ENCODE measurements around the gene SLITRK3.

Gene SLITRK3, protein sequence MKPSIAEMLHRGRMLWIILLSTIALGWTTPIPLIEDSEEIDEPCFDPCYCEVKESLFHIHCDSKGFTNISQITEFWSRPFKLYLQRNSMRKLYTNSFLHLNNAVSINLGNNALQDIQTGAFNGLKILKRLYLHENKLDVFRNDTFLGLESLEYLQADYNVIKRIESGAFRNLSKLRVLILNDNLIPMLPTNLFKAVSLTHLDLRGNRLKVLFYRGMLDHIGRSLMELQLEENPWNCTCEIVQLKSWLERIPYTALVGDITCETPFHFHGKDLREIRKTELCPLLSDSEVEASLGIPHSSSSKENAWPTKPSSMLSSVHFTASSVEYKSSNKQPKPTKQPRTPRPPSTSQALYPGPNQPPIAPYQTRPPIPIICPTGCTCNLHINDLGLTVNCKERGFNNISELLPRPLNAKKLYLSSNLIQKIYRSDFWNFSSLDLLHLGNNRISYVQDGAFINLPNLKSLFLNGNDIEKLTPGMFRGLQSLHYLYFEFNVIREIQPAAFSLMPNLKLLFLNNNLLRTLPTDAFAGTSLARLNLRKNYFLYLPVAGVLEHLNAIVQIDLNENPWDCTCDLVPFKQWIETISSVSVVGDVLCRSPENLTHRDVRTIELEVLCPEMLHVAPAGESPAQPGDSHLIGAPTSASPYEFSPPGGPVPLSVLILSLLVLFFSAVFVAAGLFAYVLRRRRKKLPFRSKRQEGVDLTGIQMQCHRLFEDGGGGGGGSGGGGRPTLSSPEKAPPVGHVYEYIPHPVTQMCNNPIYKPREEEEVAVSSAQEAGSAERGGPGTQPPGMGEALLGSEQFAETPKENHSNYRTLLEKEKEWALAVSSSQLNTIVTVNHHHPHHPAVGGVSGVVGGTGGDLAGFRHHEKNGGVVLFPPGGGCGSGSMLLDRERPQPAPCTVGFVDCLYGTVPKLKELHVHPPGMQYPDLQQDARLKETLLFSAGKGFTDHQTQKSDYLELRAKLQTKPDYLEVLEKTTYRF

DNA sequence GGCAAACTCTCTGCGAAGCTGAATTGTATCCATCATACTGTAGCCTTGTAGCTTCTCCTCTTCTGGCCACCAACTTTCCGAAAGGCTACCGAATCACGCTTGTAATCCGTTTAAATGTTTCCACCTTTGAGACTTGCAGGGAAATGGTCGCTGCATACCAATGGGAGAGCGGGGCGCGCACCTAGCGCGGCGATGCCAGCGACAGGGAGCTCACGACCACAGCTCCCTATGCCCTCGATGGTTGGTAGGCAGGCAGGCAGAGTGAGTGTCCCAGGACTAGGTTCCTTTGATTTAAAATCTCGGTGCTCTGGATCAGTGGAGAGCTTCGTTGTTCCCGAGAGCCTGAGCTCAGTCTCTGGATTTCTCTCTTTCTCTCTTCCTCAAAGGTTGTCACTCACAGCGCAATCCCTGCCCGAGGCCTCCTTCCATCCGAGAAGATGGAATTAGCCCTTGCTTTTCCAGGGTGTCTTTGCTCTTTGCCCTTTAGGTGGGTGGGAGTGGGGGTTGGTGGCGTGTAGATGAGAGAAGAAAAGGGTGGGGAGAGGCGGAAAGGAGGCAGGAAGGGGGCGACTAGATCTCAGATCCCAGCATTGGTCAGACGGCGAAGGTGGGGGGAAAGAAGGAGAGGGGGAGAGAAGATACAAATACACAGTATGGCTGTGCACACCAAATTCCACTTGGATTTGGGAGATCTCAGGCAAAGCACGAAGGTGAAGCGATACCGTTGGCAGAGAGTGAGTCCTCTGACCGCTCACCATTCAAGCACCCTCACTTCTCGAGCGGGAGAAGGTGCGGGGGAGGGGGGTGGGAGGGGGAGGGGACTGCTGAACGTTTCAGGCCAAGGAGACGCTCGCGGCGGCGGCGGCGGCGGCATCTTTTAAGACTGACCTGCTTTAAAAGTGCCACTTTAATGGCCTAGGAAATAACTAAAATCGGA is at the start of gene SLITRK3:
Gene SLITRK3 (minus strand): TSS at position 745 of the 937 bp plus-strand sequence. CDS start 5,554 bp downstream, outside the sequence.
- DNase-seq: no peak

DNA sequence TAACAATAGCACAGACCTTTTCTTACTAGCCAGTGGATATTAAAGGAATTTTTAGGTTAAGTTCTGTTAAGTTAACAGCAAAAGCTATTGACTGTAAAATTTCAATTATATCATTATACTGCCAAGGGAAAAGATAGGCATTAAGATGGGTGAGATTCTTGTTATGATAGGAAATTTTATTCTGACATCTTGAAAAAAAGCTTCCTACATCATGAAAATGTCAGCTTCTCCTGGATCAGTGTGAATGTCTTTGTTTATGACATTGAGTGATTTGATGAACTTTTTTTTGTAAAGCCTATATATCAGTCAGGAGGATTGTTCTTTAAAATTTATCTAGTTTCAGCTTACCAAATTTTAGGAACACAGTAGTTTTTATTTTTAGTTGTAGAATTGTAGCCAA is 47.4 kb upstream of the SLITRK3 start:
- DNase-seq: no peak

DNA sequence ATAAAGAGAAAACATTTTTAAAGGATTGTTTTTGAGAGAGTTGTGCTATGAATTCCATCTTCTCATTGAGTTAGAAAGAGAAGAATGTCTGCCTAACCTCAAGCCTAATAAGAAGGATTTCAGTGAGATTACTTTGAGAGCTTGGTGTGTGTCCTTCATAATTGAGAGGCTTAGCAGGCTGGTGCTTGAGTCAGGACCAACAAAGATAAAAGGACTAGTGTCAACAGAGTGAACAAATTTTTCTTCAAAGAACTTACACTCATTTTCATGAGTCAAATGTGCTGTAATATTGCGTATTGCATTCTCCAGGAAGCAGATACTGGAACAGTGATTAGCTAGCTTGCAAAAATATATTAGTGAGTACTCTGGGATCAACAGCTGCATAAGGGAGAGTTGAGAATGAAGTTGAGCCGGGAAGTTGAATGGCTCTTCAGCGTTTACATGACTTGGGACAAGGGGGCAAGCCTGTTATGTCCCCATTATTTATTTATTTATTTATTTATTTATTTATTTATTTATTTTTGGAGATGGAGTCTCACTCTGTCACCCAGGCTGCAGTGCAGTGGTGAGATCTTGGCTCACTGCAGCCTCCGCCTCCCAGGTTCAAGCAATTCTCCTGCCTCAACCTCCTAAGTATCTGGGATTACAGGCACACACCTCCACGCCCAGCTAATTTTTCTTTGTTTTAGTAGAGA is 37.5 kb upstream of the SLITRK3 start:
- DNase-seq: no peak

DNA sequence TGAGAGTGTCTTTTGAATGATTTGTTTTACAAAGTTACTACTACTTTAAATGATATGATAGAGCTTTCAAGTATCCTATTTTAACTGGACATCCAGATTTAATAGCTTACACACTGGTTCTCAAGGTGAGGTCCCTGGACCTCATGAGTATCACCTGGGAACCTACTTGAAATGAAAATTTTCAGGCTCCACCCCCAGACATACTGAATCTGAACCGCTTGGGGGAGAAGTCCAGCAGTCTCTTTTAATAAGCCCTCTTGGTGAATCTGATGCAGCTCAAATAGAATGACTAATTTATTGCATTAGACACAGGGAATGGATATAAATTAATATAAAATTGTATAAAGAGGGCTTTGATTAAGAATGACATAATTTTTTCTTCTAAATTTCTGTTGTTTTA is 29.4 kb upstream of the SLITRK3 start:
- DNase-seq: no peak

DNA sequence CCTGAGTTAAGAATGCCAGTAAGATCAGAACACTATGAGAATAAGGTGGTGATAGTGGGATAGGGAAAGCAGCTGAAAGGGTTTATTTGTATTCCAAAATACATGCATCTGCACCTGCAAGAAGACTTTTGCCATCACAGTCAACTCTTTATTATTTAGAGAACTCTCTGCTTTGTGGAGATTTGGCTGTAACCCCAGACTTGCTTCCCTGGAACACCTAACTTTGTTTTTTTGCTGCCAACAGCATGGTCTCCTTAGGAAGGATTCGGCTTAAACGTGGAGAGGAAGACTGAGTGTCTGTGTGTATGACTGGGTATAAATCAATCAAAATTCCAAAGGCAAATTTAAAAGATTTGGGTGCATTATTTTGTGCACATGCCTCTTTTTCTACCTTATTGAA is 21.6 kb upstream of the SLITRK3 start:
- no peak for DNase-seq

DNA sequence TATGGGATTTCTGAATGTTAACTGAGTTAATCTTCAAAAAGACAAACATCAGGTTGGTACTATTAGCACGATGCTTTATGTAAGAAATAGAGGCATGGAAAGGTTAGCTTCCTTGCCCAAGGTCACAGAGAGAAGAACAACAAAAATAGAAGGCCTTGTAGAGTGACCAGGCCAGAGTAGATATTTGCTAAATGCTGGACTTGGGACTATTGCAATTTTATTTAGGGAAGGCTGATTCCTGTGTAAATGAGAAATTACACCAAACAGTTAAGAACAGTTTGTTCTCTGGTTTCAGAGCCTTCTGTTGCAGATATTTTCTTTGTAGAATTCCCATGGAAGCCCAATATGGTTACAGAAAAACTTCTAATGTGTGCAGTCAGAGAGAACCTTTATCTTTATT is 16.4 kb upstream of the SLITRK3 start:
- no peak for DNase-seq

DNA sequence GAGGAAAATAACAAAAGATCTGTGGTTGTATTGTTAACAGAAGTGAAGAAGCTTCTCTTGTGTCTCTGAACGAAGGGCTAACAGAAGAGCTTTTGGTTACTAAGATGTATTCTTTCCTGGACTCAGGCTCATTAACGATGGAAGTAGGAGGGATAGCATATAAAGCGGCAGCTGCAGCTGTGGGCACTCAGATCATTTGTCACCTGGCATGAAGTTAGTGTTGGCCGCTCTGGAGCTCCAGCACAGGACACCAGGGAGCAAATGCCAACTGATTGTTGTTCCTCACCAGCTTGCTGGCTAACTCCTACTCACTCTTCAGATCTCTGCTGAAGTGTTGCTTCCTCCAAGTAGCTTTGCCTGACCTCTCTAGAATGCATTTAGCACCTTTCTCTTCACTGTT is 15.5 kb upstream of the SLITRK3 start:
- DNase-seq: no peak

DNA sequence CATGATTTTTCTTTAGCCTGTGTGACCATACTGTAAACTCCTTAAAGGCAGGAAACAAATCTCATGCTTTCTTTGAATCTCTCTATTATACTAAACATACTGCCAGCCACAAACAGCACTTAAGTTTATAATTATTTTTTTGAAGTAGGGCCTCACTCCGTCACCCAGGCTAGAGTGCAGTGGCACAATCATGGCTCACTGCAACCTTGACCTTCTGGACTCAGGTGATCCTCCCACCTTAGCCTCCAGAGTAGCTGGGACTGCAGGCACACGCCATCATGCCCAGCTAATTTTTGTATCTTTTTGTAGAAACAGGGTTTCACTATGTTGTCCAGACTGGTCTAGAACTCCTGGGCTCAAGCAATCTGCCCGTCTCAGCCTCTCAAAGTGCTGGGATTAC is 14.5 kb upstream of the SLITRK3 start:
- no peak for DNase-seq

DNA sequence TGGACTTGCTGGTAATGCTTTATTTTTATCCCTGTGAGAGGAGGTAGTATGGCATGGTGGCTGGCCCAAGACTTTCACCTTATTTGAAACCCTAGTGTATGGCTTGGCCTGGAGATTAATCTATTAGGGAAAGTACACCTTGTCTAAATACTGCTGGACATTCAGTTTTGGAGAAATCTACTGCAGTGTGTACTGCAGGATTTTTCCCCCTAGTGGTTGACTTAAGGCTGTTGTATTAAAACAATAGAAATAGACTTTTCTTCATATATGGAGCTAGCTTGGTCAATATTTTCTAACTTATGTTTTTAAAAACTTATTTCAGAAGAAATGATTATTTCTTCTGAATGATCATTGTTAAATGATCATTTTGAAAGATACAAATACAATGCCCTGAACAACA is 13.9 kb upstream of the SLITRK3 start:
- DNase-seq: no peak

DNA sequence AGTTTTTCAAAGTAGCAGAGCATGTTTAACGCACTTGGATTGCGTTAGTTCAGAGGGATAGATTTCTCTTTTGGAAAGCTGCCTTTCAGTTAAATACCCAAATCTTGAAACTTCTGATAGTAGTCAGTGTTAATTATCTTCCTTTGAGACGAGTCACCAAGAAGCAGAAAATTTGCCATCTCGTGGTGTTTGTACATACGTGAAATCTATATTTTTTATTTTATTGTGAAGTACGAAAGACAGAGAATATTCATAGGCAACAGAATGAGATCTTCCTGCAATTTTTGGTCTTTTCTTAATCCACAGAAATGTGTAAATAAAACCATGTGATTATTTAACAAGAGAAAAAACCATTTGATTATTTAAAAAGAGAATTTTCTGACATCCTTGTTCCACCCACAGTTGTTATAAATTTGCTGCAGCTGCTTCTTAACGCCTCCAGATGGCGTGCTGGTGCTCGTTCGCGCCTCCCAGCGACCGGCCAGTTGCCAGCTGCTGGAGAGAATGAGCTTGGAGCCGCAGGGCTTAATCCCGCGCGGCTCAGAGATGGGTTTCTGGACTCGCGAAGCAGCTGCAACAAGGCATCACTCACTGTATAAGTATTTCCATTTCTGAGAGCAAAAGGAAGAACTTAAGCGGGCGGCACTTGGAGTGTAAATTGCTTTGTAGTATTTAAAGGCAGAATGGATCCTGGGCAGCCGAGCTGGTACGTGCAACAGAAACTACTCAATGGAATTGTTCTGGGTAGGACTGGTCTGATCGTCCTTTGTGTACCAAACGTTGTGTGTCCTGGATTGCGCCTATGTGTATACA is 10.5 kb upstream of the SLITRK3 start:
- DNase-seq: peak; percentile 61

DNA sequence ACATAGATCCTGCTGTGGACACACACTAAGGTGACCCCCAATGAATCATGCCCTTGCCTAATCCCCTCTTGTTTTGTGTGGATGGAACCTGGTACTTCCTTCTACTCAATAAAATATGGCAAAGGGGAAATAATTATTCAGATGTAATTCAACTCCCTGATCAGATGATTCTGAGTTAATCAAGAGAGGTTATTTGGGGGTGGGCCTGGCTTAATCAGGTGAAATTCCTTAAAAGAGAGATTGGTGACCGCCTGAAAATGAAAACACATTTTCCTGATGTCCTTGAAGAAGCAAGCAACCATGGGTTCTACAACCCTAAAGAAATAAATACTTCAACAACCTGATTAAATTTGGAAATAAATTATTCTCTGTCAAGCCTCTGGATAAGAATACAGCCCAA is 8.3 kb upstream of the SLITRK3 start:
- no peak for DNase-seq

DNA sequence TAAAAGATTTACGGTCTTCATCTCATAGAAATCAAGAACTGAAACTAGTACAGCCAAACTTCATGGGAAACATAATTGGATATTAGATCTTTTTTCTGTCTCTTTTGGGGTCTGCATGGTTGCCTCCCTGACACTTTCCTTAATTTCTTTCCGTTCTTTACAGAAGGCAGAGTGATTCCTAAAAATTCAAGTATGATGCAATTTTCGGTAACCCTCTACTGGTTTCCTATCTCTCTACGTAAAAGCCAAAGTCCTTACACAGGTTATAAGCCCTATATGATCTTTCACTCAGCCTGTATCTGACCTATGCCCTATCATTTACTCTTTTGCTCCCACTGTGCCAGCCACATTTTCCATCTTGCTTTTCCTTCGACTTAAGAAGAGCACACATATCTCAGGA is 6.8 kb upstream of the SLITRK3 start:
- DNase-seq: no peak

DNA sequence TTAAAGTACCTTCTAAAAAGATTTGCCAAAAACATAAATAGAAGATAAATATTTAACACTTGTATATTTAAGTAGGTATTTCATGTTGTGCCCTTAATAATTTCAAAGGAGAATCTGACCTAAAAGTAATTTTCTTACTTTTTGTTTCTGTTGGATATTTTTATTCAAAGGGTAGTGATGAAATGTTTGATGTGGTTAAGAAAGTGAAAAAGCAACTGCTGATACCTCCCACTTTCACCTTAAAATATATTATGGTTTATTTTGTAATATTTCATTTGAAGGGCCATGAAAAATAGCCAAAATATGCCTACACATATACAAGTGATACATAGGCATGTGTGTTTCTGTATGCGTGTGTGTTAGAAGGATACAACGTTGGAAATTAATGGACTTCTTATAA is 5.8 kb upstream of the SLITRK3 start:
- no peak for DNase-seq

DNA sequence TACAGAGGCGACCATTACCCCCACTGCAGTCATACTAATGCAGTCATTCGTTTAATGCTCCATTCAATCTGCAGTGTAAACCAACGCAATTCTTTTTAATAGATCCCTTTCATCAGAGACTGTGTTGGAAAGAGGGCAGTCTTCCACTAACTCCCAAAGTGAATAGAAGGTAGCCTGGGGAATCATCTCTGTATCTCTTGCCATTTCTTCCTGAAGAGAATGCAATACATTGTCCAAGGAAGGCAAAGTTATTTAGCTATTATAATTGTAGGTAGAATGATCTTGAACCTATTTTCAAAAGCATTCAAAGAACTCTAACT is 1.3 kb upstream of the SLITRK3 start:
- DNase-seq: no peak

DNA sequence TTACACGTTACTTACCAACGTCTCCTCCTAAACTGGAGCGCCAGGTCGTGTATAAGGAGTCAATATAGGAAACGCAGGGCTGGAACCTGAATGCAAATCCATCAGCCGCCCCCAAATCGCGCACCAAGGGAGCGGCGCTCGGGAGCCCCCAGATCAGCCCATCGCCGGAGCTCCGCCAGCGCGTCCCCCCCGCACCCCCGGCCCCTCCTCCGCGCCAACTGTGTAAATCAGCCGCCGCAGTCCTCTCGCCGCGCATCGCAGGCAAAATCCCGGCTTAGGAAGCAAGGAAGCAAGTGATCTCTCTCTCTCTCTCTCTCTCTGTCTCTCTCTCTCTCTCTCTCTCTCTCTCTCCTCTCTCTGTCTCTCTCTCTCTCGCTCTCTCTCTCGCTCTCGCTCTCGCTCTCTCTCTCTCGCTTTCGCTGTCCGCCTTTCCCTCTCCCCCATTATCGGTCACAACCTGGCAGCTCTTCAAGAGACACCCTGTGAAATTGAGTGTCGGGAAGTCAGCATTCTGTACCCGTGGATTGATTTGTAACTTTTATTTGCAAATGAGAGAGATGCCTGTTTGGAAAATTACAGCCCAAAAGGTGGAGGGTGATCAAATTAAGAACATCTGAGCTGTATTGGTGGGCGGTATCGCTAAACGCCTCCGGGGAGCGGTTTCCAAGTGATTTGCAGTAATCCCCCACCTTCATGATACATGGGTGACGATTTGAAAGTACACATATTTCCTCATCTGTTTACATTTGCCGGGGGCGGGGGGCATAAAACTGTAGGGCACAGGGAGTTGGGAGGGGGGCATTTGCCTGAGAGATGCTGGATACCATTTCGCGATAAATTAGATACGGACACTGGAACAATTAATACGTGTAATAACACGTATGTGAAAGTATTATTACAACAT is 645 bp upstream of the SLITRK3 start:
- DNase-seq: no peak

DNA sequence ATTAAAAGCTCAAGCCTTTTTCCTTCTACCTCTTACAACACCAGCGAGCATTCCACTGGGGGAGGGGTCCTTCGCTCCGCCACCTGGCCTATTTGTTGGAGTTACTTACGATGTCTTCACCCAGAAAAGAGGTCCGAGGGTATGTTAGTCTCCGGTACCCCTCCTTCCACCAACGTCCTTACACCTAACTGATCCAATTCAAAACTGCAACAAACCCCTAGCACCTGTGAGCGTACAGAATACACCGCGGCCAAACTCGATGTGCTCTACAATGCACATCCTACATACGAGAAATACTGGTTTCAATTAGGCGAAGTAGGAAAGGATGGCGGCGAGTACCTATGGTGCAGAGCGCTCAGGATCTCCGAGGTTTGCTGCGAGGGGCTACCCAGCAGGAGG is 944 bp downstream of the SLITRK3 start:
- no peak for DNase-seq

DNA sequence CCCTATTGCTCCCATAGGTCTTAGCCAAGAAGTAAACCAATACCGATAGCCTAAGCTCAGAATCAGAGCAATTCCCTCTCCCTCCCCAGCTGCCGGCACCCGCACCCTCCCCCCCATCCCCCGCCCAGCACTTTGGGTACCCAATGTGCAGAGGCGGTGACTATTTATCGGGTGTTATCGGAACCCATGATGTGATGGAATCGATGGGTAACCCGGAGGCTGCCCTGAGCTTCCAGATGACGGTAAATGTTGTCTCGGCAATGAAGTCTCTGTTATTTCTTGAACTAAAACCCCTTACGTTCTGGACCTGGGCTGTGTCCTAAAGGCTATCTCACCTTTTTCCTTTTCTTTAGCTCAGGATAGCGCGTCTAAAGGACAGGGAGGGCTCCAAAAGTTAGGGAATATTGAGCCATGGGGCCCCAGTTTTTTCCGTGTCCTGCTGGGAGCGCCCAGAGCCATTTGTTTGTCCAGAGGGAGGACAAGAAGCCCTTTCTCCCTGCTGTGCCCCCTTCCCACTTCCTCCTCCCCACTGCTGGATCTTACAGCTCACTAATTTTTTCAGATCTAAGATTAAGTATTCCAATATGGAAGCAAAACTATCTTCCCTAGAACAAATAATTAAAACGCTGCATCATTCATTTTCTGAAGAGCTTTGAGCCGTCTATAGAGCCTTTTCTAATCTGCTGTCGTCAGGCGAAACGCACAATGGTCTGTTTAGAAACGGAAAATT is 1.5 kb downstream of the SLITRK3 start:
- DNase-seq: no peak

DNA sequence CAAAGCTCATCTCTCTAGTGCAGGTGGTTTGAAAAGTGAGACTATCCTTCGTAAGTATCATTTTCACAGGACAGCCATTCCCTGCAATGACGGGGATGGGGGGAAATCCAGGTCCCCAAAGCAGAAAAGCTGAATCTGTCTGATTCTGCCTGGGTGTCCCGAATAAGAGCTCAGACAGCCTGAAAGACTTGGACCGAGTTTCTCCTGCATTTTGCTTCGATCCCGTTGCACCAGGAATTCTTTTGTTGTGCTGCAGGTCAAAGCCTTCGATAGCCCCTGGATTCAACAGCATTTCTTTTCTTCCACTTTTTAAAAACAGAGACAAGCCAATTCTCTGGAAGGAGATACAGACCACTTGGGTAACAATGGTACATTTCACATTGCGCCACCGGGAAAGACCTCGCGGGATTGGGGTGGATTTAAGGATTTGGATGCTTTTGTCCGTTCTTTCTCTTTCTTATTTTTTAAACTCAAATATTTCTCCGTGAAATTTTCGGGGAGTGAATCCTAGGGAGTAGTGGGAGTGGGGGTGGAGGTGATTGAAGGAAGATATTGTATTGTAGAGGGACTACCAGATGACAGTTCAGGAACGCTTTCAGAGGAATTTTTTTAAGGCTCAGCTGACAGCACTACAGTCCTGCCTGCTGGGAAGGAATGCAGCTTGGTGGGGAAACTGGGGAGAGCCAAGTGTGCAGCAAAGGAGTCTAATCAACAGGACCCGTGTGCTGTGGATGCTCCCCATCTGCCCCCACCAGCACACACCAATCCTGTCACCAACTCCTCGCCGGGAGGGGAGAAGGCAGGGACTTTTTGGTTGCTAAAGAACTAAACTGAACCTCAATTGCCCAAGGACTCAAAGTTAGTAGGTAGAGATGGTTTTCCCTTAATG is 2.6 kb downstream of the SLITRK3 start:
- no peak for DNase-seq

Data from suppressor macrophage treated with lipopolysaccharide for 4 hours (primary cell).